Measurements from ENCODE around the gene CKS1B. TPM values are rescaled to one million over a fixed set of nuclear protein-coding genes. Genes with fewer than 3 reads are reported as not detected.
A peak's percentile ranks its signal among the peaks of the same experiment; 100 is the strongest.

Gene CKS1B
- total and polyA plus RNA-seq, 9 of the 15 experiments (the other 6 are each of a cell fraction or from before 2014, with no cell fraction given) = 215 to 1,103 (median 460) TPM

DNA sequence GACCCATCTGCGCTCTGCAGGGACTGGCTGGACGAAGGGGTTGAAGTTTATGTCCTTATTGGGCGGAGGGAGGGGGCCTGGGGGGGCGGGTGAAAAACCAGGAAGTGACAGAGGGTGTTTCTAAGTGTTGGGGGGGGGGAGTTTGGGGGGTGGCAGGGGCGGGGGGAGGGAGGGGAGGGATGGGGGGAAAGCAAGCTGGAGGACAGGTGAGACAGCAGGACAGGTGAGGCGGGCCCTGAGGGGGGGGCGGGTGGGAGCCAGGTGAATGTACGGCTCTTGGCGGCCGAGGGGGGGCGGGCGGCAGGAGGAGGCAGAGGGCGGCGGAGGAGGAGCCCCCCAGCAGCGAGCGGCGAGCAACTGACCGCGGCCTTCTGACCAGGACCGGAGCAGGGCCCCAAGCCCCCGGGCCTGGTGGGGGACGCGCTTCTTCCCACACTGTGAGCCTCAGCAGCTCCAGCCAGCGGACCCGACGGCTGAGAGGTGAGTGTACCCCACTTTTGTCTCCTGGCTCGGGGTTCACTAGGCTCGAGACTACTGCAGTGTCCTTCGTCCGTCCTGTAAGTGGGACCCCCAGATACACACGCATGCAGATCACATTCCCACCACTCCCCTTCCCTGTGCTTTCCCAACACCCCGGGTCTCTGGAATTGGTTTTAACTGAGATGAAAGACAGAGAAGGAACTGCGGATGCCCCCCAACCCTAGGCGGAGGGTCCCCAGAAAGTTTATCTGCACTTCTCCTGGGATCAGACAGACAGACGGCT, 28.2 kb downstream of the CKS1B start, which contains the start of gene ZBTB7B (continued):
- TF ChIP-seq CHD4 (IDR thresholded peaks at IDR 0.05; ENCODE audit: insufficient read depth, insufficient replicate concordance, low read depth, low read length, poor library complexity, severe bottlenecking) (peak; percentile 50), ZFX (CRISPR knock-in tag; IDR thresholded peaks at IDR 0.05) (peak; percentile 62), OTX1 (CRISPR knock-in tag; IDR thresholded peaks at IDR 0.05) (no peak), CBFA2T3 (IDR thresholded peaks at IDR 0.05) (no peak)

DNA sequence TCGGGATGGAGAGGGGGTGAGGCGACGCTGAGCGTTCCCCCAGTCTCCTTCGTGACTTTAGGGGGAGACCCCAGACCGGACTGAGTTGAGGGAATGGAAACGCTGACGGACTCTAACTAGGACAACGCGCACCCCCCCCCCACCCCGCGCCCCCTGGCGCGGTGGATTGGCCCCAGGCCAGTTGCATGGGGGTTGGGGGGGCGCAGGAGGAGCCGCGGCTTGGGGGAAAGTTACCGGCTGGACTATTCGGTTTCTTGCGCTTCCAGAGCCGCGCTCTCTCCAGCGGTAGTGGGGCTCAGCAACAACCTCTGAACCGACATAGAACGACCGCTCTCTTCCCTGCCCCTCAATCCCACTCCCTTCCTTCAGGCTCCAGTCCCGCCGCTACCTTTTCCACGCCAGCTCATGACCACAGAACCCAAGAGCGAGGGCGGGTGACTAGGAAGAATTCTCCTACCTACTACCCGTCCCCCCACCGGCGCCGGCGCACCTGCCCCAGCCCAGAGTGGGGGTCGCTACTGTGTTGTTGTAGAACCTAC, 28.8 kb downstream of the CKS1B start:
- under 1% methylated on average over 19 of the region's 37 CpGs for WGBS (ENCODE audit: insufficient coverage, low coverage, missing lambda C conversion rate)
- in situ Hi-C loops (cut with MboI) = no loop called here
- H3K4me1 ChIP-seq (replicated peaks in 1 of 2; ENCODE audit: control insufficient read depth in 2 of 2, insufficient read depth in 2 of 2, low read length in 2 of 2) = peaks cover 51 to 78% of the 10 kb centered on the region in 2 experiments
- H3K79me2 ChIP-seq (ENCODE audit: control insufficient read depth, insufficient read depth, low read length) = peaks cover 64% of the 10 kb centered on the region
- peak in 2 of 4 experiments; percentile 51 to 64 for DNase-seq (ENCODE audit: extremely low read depth in 1 of 4, low spot score in 3 of 4)
- peak overlapping the region; percentile 99 for H3K27ac ChIP-seq (ENCODE audit: extremely low read depth, low read depth, low read length)
- TSS peak; percentile 35 for BruUV-seq (replicated peaks)
- peak overlapping the region; percentile 97 for H3K4me3 ChIP-seq
- no peaks in the 10 kb centered on the region for H3K27me3 ChIP-seq (ENCODE audit: control insufficient read depth in 2 of 2, insufficient read depth in 2 of 2, low read length in 2 of 2)
- H2AFZ ChIP-seq (ENCODE audit: low read depth, low read length) = no peak overlapping the region
- no peak for ATAC-seq
- ChIA-PET CTCF (ENCODE audit: low intra/inter-chr PET ratio) (interaction anchor here (0.6 to 0.9 kb wide), 2 partner anchors 47 to 76 kb away, joined by 3 read pairs; no protein-coding TSS in a partner anchor), POLR2A (interaction anchor here (1.1 to 1.5 kb wide), 3 partner anchors 10 to 50 kb away, joined by 3 to 8 read pairs (median 3); no protein-coding TSS in a partner anchor)
- H3K9me3 ChIP-seq (replicated peaks; ENCODE audit: control insufficient read depth, insufficient read depth, low read depth, low read length) = no peaks in the 10 kb centered on the region
- no peaks in the 10 kb centered on the region for H3K9me1 ChIP-seq (ENCODE audit: control insufficient read depth, insufficient read depth, low read length)
- peaks cover 33% of the 10 kb centered on the region; the same call in 2 of the 3 replicates for H3K36me3 ChIP-seq (ENCODE audit: control insufficient read depth, insufficient read depth, low read length)
- FAIRE-seq = no peak
- peak overlapping the region; percentile 99 for H3K9ac ChIP-seq (ENCODE audit: insufficient read depth in 1 of 2, low read depth in 2 of 2, low read length in 2 of 2)
- H3K4me2 ChIP-seq (ENCODE audit: insufficient read depth, low read length) = peak overlapping the region; percentile 99
- peaks cover 3% of the 10 kb centered on the region; the same call in 1 of the 2 replicates for H4K20me1 ChIP-seq (replicated peaks; ENCODE audit: control insufficient read depth, insufficient read depth, low read length)
- intact Hi-C loops (cut with micrococcal nuclease) = loop anchor here (5.0 kb wide), 3 partner anchors 44 to 446 kb away; partner anchors contain the start of genes EFNA3 and UBE2Q1
- TF ChIP-seq ZFPM2 (CRISPR knock-in tag; IDR thresholded peaks at IDR 0.05) (no peak), BDP1 (IDR thresholded peaks at IDR 0.05; ENCODE audit: insufficient read depth, insufficient read length) (no peak), STAT5A (IDR thresholded peaks at IDR 0.05; ENCODE audit: borderline replicate concordance, low read length) (no peak), NUFIP1 (IDR thresholded peaks at IDR 0.05; ENCODE audit: partially characterized antibody) (no peak), SOX6 (IDR thresholded peaks at IDR 0.05) (no peak), ZNF589 (CRISPR knock-in tag; IDR thresholded peaks at IDR 0.05; ENCODE audit: low read depth) (no peak), RNF219 (CRISPR knock-in tag; IDR thresholded peaks at IDR 0.05) (no peak), DDX20 (tag; IDR thresholded peaks at IDR 0.05; ENCODE audit: low read depth) (no peak), SMARCA5 (IDR thresholded peaks at IDR 0.05) (no peak), KAT2B (IDR thresholded peaks at IDR 0.05; ENCODE audit: low read depth, low read length) (no peak), ZNF780A (CRISPR knock-in tag; IDR thresholded peaks at IDR 0.05) (no peak), TEAD4 (IDR thresholded peaks at IDR 0.05; ENCODE audit: low read length) (no peak), TEAD4 (CRISPR knock-in tag; IDR thresholded peaks at IDR 0.05; ENCODE audit: borderline replicate concordance) (no peak), SRSF3 (IDR thresholded peaks at IDR 0.05; ENCODE audit: insufficient read depth, low read length) (peak; percentile 7; the same call in 1 of the 2 replicates), WHSC1 (IDR thresholded peaks at IDR 0.05; ENCODE audit: low read length) (no peak), RUNX1 (IDR thresholded peaks at IDR 0.05; ENCODE audit: low read depth) (no peak), ZNF140 (CRISPR knock-in tag; IDR thresholded peaks at IDR 0.05) (no peak)
